Activated naive CD4-positive, alpha-beta T cell treated with anti-CD3 and anti-CD28 coated beads, Interleukin-2, amount 50 U/mL, for 24 hours (primary cell): ENCODE data around the gene KLF6.
A peak's percentile ranks its signal among the peaks of the same experiment; 100 is the strongest.

Experiments used
- H3K27ac Mint-ChIP-seq: one replicate; pipeline ENCODE4 v1.8.0; 2021; ENCODE audit warnings: mild to moderate bottlenecking, mixed read lengths
- H3K27me3 Mint-ChIP-seq: one replicate; pipeline ENCODE4 v1.8.0; 2021; ENCODE audit warnings: mixed read lengths
- H3K36me3 Mint-ChIP-seq: one replicate; pipeline ENCODE4 v1.8.0; 2021; ENCODE audit warnings: mixed read lengths
- H3K4me1 Mint-ChIP-seq: one replicate; pipeline ENCODE4 v1.8.0; 2021; ENCODE audit warnings: mixed read lengths
- H3K4me3 Mint-ChIP-seq: one replicate; pipeline ENCODE4 v1.8.0; 2021; ENCODE audit warnings: mild to moderate bottlenecking, mixed read lengths
- H3K9me3 Mint-ChIP-seq: one replicate; pipeline ENCODE4 v1.8.0; 2021; ENCODE audit warnings: mixed read lengths

Gene KLF6

DNA sequence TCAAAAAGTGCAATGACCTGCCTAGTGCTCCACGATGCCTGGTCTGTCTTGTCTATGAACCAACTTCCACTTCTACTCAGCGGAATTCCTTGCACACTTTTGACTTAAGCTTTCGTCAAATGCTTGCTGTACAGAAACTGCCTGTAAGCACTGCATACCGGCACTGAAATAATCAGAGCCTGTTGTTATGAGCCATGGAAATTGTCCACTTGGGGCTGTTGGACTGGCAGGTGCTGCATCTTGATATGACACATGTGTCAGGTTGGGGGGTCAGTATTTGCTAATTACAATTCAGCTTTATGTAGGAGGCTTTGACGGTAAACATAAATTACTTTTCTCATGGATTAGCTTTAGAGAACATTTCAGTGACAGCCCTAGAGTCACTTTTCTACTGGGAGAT is 32.0 kb upstream of the KLF6 start:
- Mint-ChIP-seq H3K27ac (no peak overlapping the region), H3K9me3 (no peaks in the 10 kb centered on the region), H3K4me1 (peaks cover 25% of the 10 kb centered on the region), H3K36me3 (no peaks in the 10 kb centered on the region), H3K27me3 (no peaks in the 10 kb centered on the region), H3K4me3 (no peak overlapping the region)

GRCh38 chr10:3814838-3815220 is 29.8 kb upstream of the KLF6 start:
- Mint-ChIP-seq H3K36me3 (no peaks in the 10 kb centered on the region), H3K4me1 (peaks cover 42% of the 10 kb centered on the region), H3K4me3 (peak overlapping the region; percentile 15), H3K9me3 (no peaks in the 10 kb centered on the region), H3K27me3 (no peaks in the 10 kb centered on the region), H3K27ac (peak overlapping the region; percentile 62)

DNA sequence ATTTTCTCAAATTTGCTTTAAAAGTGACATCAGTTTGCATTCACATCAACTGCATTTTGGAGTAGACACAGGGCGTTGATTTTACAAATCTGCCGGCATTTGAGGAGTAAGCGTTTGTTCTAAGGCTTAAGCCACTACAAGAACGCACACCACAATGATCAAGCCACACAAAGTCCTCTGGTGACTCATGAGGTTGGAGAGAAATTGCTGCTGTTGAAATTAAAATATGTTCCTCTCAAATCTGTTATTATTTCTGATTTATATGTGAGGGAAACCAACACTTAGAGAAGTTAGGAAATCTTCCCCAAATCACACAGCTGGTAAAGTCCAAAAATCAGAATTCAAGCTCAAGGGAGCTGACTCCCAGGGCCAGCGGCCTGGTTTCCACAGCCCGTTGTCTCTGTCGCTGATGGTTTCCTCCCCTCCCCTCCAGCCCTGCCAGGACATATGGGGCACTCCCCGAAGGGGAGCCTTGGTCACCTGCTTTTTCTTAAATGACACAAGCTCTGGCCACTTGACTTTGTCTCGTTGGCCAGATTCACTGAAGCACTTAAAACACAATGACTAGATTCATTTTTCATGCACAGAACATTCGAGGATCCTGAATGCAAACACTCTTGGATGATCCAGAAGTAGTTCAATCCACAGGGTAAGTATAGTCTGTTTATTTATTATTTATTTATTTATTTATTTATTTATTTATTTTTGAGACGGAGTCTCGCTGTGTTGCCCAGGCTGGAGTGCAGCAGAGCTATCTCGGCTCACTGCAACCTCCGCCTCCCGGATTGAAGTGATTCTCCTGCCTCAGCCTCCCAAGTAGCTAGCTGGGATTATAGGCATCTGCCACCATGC is 29.2 kb upstream of the KLF6 start:
- Mint-ChIP-seq H3K36me3 (no peaks in the 10 kb centered on the region), H3K9me3 (no peaks in the 10 kb centered on the region), H3K4me1 (peaks cover 45% of the 10 kb centered on the region), H3K27ac (peak overlapping the region; percentile 11), H3K27me3 (no peaks in the 10 kb centered on the region), H3K4me3 (peak overlapping the region; percentile 15)

DNA sequence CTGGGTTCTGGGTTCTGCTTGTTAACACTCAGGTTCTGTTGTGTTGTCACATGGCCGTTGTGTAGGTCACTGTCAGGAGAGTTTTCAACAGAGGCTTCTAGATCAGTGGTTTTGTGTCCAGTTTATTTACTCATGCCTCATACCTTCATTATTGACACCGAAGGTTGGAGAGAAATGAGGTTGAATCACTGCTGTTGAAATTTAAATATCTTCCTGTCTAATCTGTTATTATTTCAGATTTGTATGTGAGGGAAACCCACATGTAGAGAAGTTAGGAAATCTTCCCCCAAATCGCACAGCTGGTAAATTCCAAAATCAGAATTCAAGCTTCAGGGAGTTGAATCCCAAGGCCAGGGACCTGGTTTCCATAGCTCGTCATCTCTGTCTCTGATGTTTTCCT is 28.3 kb upstream of the KLF6 start:
- Mint-ChIP-seq H3K27me3 (no peaks in the 10 kb centered on the region), H3K4me1 (peaks cover 45% of the 10 kb centered on the region), H3K36me3 (no peaks in the 10 kb centered on the region), H3K9me3 (no peaks in the 10 kb centered on the region), H3K27ac (peak overlapping the region; percentile 65), H3K4me3 (no peak overlapping the region)

- peak overlapping the region; percentile 31 for H3K4me3 Mint-ChIP-seq
- H3K27me3 Mint-ChIP-seq, result no peaks in the 10 kb centered on the region
- peaks cover 45% of the 10 kb centered on the region for H3K4me1 Mint-ChIP-seq
- no peaks in the 10 kb centered on the region for H3K36me3 Mint-ChIP-seq
- H3K9me3 Mint-ChIP-seq, result no peaks in the 10 kb centered on the region
- peak overlapping the region; percentile 91 for H3K27ac Mint-ChIP-seq
Measured at GRCh38 chr10:3812141-3812540, 27.1 kb upstream of the KLF6 start.

DNA sequence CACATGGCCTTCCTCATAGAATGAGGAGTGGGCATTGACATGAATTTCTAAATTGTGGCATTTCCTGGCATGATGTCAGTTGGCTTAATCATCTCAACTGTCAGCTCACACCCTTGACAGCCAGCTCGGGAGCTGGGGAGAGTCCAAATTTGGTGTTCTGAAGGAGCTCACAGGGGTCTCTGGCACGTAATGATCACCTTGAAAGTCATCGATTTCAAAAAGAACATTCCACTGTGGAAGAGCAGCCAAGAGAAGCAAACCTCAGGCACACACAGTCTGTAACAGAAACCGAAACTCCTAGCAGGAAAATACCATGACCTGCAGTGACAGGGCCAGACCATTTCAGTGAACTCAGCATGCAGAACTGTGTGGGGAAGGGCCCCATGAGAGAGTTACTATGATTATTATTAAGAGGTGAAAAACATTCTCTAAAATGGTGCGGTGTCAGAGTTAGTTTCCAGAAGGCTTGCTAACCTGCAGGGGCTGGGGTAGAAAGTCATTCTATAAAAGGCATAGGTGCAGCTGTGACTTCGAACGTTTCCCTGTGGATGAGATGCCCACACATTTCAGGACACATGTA is 26.4 kb upstream of the KLF6 start:
- peak overlapping the region; percentile 34 for H3K4me3 Mint-ChIP-seq
- peaks cover 45% of the 10 kb centered on the region for H3K4me1 Mint-ChIP-seq
- H3K27ac Mint-ChIP-seq, result peak overlapping the region; percentile 91
- no peaks in the 10 kb centered on the region for H3K9me3 Mint-ChIP-seq
- no peaks in the 10 kb centered on the region for H3K27me3 Mint-ChIP-seq
- H3K36me3 Mint-ChIP-seq, result no peaks in the 10 kb centered on the region

GRCh38 chr10:3808689-3809199 is 23.7 kb upstream of the KLF6 start:
- Mint-ChIP-seq H3K27ac (peak overlapping the region; percentile 67), H3K36me3 (no peaks in the 10 kb centered on the region), H3K27me3 (no peaks in the 10 kb centered on the region), H3K9me3 (no peaks in the 10 kb centered on the region), H3K4me3 (peak overlapping the region; percentile 2), H3K4me1 (peaks cover 31% of the 10 kb centered on the region)

DNA sequence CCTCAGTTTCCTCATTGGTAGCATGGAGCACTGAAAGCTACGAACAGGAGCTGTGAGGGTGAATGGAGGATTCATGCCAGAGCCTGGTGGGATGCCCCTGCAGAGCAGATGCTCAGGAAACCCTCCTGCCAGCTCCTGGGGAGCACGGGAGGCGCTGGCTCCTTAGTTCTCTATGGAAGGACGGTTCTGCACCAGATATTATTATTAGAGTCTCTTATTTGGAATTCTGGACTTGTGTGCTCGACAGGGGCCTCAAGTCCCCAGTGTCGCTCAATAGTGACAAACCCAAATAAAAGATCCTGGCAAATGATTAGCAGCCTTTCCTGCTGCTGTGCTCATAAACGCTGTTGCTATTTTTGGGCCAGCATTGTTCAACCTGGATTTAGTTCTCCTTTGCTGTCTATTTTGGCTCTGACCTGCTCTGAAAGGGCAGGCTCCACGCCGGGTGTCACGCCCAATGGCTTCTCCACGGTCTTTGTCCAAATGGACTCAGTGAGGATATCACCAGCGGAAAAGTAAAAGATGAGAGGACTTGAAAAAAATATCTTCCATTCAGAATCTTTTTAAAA is 23.0 kb upstream of the KLF6 start:
- Mint-ChIP-seq H3K4me3 (no peak overlapping the region), H3K27ac (peak overlapping the region; percentile 25), H3K9me3 (no peaks in the 10 kb centered on the region), H3K4me1 (peaks cover 26% of the 10 kb centered on the region), H3K27me3 (no peaks in the 10 kb centered on the region), H3K36me3 (no peaks in the 10 kb centered on the region)

DNA sequence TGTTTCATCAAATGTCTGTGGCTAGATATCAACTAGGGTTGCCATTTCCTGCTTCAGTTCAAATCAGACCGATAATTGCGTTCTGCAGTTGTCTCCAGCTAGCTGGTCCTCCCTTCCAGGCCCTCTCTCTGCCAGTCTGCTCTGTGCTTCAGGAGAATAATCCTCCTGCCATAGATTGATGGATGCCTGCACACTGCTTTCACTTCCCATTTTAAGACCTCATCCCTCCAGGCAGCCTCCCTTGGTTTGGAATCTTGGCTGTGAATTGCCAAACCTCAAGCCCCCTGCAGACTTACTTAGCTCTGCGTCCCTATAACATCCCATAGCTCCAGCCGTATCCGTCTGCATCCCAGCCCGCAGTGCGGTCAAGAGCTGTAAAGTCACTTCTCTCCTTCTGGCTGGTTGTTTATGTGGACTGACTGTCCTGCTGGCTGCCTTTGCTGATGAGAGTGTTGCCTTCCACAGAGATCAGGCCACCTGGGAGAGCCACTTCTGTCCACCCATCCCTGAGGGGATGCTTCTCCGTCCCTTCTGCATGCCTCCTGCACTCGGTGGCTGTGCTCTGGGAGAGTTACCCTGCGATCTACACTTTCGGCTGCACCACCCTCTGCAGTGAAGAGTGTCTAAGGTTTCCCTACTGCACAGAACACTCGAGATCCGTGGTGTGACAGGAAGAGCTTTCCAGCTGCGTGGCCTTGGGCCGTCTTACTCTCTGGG is 22.4 kb upstream of the KLF6 start:
- Mint-ChIP-seq H3K27ac (peak overlapping the region; percentile 99), H3K36me3 (no peaks in the 10 kb centered on the region), H3K4me1 (peaks cover 26% of the 10 kb centered on the region), H3K27me3 (no peaks in the 10 kb centered on the region), H3K4me3 (peak overlapping the region; percentile 56), H3K9me3 (no peaks in the 10 kb centered on the region)

DNA sequence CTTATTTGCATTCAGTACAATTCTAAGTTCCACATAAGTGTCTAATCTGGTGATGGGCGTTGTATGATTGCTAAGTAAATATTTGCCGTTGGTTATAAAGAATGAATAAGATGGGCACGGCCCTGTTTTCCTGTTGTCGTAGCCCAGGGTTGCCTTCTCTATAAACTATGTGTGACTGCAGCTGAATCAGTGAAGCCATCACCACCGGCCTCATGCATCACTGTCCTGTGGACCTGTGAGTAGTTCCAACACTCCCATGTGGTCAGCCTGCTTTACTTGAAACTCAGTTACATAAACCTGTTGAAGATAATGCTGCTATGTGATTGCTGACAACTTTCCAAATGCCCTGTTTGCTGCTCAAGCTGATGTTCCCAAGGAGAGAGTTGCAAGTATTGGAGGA is 21.6 kb upstream of the KLF6 start:
- Mint-ChIP-seq H3K27me3 (no peaks in the 10 kb centered on the region), H3K36me3 (no peaks in the 10 kb centered on the region), H3K27ac (peak overlapping the region; percentile 99), H3K9me3 (no peaks in the 10 kb centered on the region), H3K4me1 (peaks cover 19% of the 10 kb centered on the region), H3K4me3 (peak overlapping the region; percentile 3)

DNA sequence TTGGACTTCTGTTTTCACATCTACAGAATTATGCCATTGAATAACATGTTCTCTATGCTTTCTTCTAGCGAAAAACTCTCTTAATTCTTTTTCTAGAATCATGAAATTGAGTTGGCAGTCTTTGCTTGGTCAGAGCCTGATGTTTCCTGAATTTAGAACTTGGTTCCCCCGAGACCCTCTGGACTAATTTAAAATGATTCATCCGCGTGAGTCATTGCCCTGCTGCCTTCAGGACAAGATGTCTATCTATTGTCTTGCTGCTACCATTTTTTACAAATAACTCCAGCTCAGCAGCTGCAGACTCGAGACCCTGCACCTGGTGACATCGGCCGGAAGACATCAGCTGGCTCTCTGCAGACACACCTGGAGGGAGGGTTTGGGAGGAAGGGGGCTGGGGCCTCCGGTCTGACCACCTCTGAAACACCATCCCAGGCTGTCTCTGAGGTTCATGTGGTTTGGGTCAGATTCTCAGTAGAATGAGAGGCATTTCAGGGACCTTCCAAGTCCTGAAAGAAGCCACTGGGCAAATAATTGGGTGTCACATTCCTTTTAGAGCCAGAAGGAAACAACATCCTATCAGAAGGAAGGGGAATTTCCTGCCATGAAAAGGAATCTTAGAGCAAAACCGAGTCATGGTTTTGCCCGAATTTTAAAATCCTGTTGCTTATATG is 20.9 kb upstream of the KLF6 start:
- Mint-ChIP-seq H3K4me3 (peak overlapping the region; percentile 37), H3K36me3 (no peaks in the 10 kb centered on the region), H3K4me1 (peaks cover 13% of the 10 kb centered on the region), H3K27ac (peak overlapping the region; percentile 99), H3K27me3 (no peaks in the 10 kb centered on the region), H3K9me3 (no peaks in the 10 kb centered on the region)

- Mint-ChIP-seq H3K27ac (peak overlapping the region; percentile 99), H3K9me3 (no peaks in the 10 kb centered on the region), H3K36me3 (no peaks in the 10 kb centered on the region), H3K4me1 (peaks cover 14% of the 10 kb centered on the region), H3K4me3 (peak overlapping the region; percentile 78), H3K27me3 (no peaks in the 10 kb centered on the region)
Measured at GRCh38 chr10:3805201-3805790, 20.3 kb upstream of the KLF6 start.

DNA sequence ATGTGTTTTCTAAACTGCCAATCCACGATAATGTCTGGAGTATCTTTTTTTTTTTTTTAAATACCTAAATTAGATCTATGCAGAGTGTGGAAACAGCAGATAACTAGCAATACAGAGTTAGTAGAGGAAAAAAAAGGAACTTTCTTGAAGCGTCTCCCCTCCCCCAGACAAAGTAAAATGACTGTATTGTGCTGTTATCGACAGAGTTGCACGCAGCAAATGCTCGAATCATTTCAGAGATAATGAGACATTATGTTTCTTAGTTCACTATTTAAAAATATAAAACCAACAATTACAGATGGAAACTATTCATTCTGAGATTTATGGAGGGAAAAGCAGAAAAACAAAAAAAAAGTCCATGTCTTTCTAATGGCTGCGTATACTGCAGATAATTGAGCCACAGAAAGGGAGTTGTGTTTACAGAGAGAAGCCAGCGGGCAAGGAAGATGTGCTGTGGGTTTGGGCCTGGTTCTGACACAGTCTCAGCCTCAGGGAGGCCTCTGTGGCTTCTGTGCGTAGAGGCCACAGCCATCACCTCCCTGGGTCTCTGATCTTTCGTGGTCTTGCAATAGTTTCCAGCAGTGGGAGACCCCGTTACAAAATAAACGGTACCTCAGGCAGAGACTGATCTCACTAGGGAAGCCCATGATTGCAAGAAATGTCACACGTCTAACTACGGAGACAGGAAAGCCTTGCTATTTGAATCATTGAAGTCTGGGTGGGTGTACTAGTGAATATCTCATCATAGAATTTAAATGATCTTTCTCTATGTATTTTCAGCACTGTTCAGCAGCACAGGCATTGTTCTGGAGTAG is 19.1 kb upstream of the KLF6 start:
- Mint-ChIP-seq H3K36me3 (no peaks in the 10 kb centered on the region), H3K4me1 (peaks cover 18% of the 10 kb centered on the region), H3K27ac (peak overlapping the region; percentile 99), H3K27me3 (no peaks in the 10 kb centered on the region), H3K4me3 (peak overlapping the region; percentile 80), H3K9me3 (no peaks in the 10 kb centered on the region)

DNA sequence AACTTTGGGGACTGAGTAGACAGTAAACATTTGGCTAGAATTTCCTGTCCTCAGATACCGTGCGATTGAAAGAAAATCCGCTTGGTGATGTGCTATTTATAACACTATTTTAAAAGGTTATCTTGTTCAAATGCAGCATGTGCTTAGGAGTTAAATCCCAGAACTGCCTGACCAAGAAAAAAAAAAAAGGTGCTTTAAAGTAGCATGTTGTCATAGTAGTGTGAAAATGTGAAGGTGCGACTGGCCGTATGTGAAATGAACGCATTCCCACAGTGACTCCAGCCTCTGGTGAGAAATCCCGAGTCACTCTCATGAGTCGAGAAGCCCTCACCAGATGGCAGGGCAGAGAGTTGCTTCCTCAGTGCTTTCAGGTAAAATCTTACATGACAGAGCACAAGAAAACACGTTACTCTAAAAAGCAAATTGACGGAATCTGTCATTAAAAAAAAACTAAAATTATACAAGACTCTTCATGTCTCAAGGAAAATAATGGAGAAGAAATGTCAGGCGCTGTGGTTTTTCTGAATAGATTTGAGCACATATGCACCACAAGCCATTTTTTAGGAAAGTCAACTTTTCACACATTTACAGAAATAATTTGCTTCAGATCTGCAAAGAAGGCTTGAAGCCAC is 18.4 kb upstream of the KLF6 start:
- no peaks in the 10 kb centered on the region for H3K9me3 Mint-ChIP-seq
- H3K27ac Mint-ChIP-seq, result peak overlapping the region; percentile 99
- peaks cover 22% of the 10 kb centered on the region for H3K4me1 Mint-ChIP-seq
- H3K27me3 Mint-ChIP-seq, result no peaks in the 10 kb centered on the region
- H3K36me3 Mint-ChIP-seq, result no peaks in the 10 kb centered on the region
- H3K4me3 Mint-ChIP-seq, result peak overlapping the region; percentile 59
